Keratinocyte (primary cell): ENCODE data around the gene RORB. TPM values are rescaled to one million over a fixed set of nuclear protein-coding genes. Genes with fewer than 3 reads are reported as not detected.

Source experiments
- DNase-seq: peaks from one replicate; pipeline ENCODE4 v3.0.0-alpha.2; 2011; ENCODE audit warnings: low read depth, missing footprints, low spot score
- FAIRE-seq: peaks from 2 replicates; lab custom pipeline; 2011; peaks lifted over from hg19 to GRCh38; lab: Jason Lieb, UNC
- H2AFZ ChIP-seq: 2 replicates; pipeline ENCODE4 v1.6.0; 2012; ENCODE audit warnings: low read length, control low read depth, inconsistent platforms; ENCODE audit not compliant: control insufficient read depth
- H3K27ac ChIP-seq: 2 replicates; pipeline ENCODE4 v1.5.1; 2011; ENCODE audit warnings: low read length; ENCODE audit not compliant: control insufficient read depth, insufficient read depth
- H3K27me3 ChIP-seq: 3 replicates; pipeline ENCODE4 v1.6.0; 2011; ENCODE audit warnings: low read length; ENCODE audit not compliant: control insufficient read depth, insufficient read depth; ENCODE audit errors: extremely low read depth
- H3K36me3 ChIP-seq, 2 experiments: 2 replicates in 1 of 2; 3 replicates in 1 of 2; pipeline ENCODE4 v1.5.1; 2011; ENCODE audit warnings: low read length in 2 of 2, mild to moderate bottlenecking in 1 of 2; ENCODE audit not compliant: control insufficient read depth in 2 of 2, insufficient read depth in 2 of 2; ENCODE audit errors: extremely low read depth in 1 of 2
- H3K4me1 ChIP-seq: 3 replicates; pipeline ENCODE4 v1.5.1; 2011; ENCODE audit warnings: low read length; ENCODE audit not compliant: control insufficient read depth, insufficient read depth; ENCODE audit errors: extremely low read depth
- H3K4me2 ChIP-seq: 3 replicates; pipeline ENCODE4 v1.6.0; 2011; ENCODE audit warnings: low read depth, low read length; ENCODE audit not compliant: control insufficient read depth, insufficient read depth; ENCODE audit errors: extremely low read depth
- H3K4me3 ChIP-seq, 3 experiments: fragments of 200-600 bp in 1 of 3; sonication (generic) in 1 of 3; 2 replicates in 2 of 3; 3 replicates in 1 of 3; pipeline ENCODE4 v1.5.1; 2011 to 2016; ENCODE audit warnings: low read length in 3 of 3, mild to moderate bottlenecking in 3 of 3, control low read depth in 2 of 3, inconsistent platforms in 1 of 3, low read depth in 1 of 3, mixed read lengths in 1 of 3, mixed run types in 1 of 3, moderate library complexity in 1 of 3; ENCODE audit not compliant: control insufficient read depth in 2 of 3, insufficient read depth in 2 of 3; ENCODE audit errors: extremely low read depth in 1 of 3
- H3K79me2 ChIP-seq: 2 replicates; pipeline ENCODE4 v1.6.0; 2012; ENCODE audit warnings: low read length; ENCODE audit not compliant: control insufficient read depth, insufficient read depth
- H3K9ac ChIP-seq: 3 replicates; pipeline ENCODE4 v1.6.0; 2011; ENCODE audit warnings: low read length; ENCODE audit not compliant: control insufficient read depth, insufficient read depth; ENCODE audit errors: extremely low read depth
- H3K9me1 ChIP-seq: 3 replicates; pipeline ENCODE4 v1.6.0; 2011; ENCODE audit warnings: low read length; ENCODE audit not compliant: control insufficient read depth, insufficient read depth; ENCODE audit errors: extremely low read depth
- H3K9me3 ChIP-seq: 2 replicates; pipeline ENCODE4 v1.5.1; 2012; ENCODE audit warnings: low read depth, low read length; ENCODE audit not compliant: control insufficient read depth
- H4K20me1 ChIP-seq: 3 replicates; pipeline ENCODE4 v1.6.0; 2011; ENCODE audit warnings: low read length; ENCODE audit not compliant: control insufficient read depth, insufficient read depth; ENCODE audit errors: extremely low read depth
- EZH2 ChIP-seq: IDR thresholded peaks from one replicate; pipeline ENCODE4 v1.6.1; 2012; ENCODE audit warnings: inconsistent platforms, mild to moderate bottlenecking, low read length, moderate library complexity
- dilution Hi-C: fragments of 300-500 bp; cut with MboI; formaldehyde crosslinking; loops from one replicate; pipeline ENCODE4 v1.7.0; 2020; ENCODE audit warnings: low sequenced_read_pairs; ENCODE audit not compliant: extremely low pct_ligation_motif_present
- polyA plus RNA-seq, 5 experiments: library from polyadenylated mRNA; depleted of rRNA in 3 of 5; stranded (reverse) in 3 of 5; stranded (forward) in 1 of 5; unstranded in 1 of 5; fragments of >200 nt; gene quantifications; 1 replicate in 1 of 5; 2 replicates in 3 of 5; 3 replicates in 1 of 5; pipeline versions ENCODE4 v1.2.1 to v1.2.3, GENCODE V29; 2011 to 2012; ENCODE audit warnings: missing spikeins in 2 of 5, low read depth in 1 of 5, low replicate concordance in 1 of 5
- TF ChIP-seq, protein P1 (sequence below), 3 experiments: IDR thresholded peaks in 1 of 3; conservative IDR thresholded peaks in 1 of 3; optimal IDR thresholded peaks in 1 of 3; 2 replicates in 2 of 3; 3 replicates in 1 of 3; pipeline versions ENCODE3 to v1.5.1; 2011; ENCODE audit warnings: low read length in 3 of 3, mild to moderate bottlenecking in 3 of 3, moderate library complexity in 2 of 3, control low read depth in 1 of 3, inconsistent platforms in 1 of 3; ENCODE audit not compliant: insufficient read depth in 2 of 3; ENCODE audit errors: extremely low read depth in 1 of 3

RORB gene
- polyA plus RNA-seq, 1 donor (not counting 4 experiments of a cell fraction or from before 2014, with no cell fraction given): not detected

GRCh38 chr9:74499770-74500583 is 2.8 kb downstream of the RORB start:
- DNase-seq (no peak), FAIRE-seq (no peak)
- TF ChIP-seq, protein P1, sequence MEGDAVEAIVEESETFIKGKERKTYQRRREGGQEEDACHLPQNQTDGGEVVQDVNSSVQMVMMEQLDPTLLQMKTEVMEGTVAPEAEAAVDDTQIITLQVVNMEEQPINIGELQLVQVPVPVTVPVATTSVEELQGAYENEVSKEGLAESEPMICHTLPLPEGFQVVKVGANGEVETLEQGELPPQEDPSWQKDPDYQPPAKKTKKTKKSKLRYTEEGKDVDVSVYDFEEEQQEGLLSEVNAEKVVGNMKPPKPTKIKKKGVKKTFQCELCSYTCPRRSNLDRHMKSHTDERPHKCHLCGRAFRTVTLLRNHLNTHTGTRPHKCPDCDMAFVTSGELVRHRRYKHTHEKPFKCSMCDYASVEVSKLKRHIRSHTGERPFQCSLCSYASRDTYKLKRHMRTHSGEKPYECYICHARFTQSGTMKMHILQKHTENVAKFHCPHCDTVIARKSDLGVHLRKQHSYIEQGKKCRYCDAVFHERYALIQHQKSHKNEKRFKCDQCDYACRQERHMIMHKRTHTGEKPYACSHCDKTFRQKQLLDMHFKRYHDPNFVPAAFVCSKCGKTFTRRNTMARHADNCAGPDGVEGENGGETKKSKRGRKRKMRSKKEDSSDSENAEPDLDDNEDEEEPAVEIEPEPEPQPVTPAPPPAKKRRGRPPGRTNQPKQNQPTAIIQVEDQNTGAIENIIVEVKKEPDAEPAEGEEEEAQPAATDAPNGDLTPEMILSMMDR (optimal IDR thresholded peaks at IDR 0.05 in 1 of 3, IDR thresholded peaks at IDR 0.05 in 1 of 3, conservative IDR thresholded peaks at IDR 0.05 in 1 of 3; ENCODE audit: extremely low read depth in 1 of 3, insufficient read depth in 2 of 3, low read length in 3 of 3): no peak
- peak; percentile 57 for TF ChIP-seq EZH2
- H3K9ac ChIP-seq: no peak overlapping the region
- H3K79me2 ChIP-seq: no peaks in the 10 kb centered on the region
- no peak overlapping the region for H2AFZ ChIP-seq
- no peaks in the 10 kb centered on the region for H4K20me1 ChIP-seq
- H3K9me1 ChIP-seq: no peaks in the 10 kb centered on the region
- H3K27ac ChIP-seq: no peak overlapping the region
- dilution Hi-C loops: no loop called here
- peaks cover 14% of the 10 kb centered on the region for H3K4me1 ChIP-seq
- peak overlapping the region; percentile 37 for H3K4me2 ChIP-seq
- H3K36me3 ChIP-seq: no peaks in the 10 kb centered on the region
- H3K4me3 ChIP-seq: peak overlapping the region in 1 of 3 experiments; percentile 37
- peaks cover 54% of the 10 kb centered on the region for H3K27me3 ChIP-seq
- H3K9me3 ChIP-seq: no peaks in the 10 kb centered on the region

- peak; percentile 2 for TF ChIP-seq EZH2
- TF ChIP-seq, protein P1 (optimal IDR thresholded peaks at IDR 0.05 in 1 of 3, IDR thresholded peaks at IDR 0.05 in 1 of 3, conservative IDR thresholded peaks at IDR 0.05 in 1 of 3; ENCODE audit: extremely low read depth in 1 of 3, insufficient read depth in 2 of 3, low read length in 3 of 3): no peak
- H3K79me2 ChIP-seq: no peaks in the 10 kb centered on the region
- no peaks in the 10 kb centered on the region for H3K9me1 ChIP-seq
- H3K36me3 ChIP-seq: no peaks in the 10 kb centered on the region
- H4K20me1 ChIP-seq: no peaks in the 10 kb centered on the region
- H3K27me3 ChIP-seq: peaks cover 57% of the 10 kb centered on the region
- FAIRE-seq: no peak
- no peak overlapping the region for H3K27ac ChIP-seq
- no peak overlapping the region for H2AFZ ChIP-seq
- H3K4me3 ChIP-seq: no peak overlapping the region
- dilution Hi-C loops: no loop called here
- no peak overlapping the region for H3K4me2 ChIP-seq
- H3K4me1 ChIP-seq: peaks cover 14% of the 10 kb centered on the region
- no peak overlapping the region for H3K9ac ChIP-seq
- H3K9me3 ChIP-seq: no peaks in the 10 kb centered on the region
- DNase-seq: no peak
Observed at GRCh38 chr9:74500584-74500924, 3.4 kb downstream of the RORB start.
